Activated B cell treated with CpG ODN at 0.5 μM for 24 hours (primary cell): ENCODE data around the gene MUCL3. TPM values are rescaled to one million over a fixed set of nuclear protein-coding genes. Genes with fewer than 3 reads are reported as not detected.
"Not testable (repeated sequence)": the region's sequence is repeated elsewhere in the genome, so short reads cannot be mapped to it uniquely, and the experiment has no call there.

Source experiments
- ATAC-seq: fragments of 200-7000 bp; cut with Tn5 transposase; one replicate; pipeline ENCODE4 v1.10.0; 2021; ENCODE audit warnings: low read depth, mild to moderate bottlenecking, moderate library complexity
- CTCF ChIA-PET: fragments of 350-600 bp; sonication (Branson Sonifier 250); formaldehyde crosslinking; loops from one replicate; lab custom pipeline; 2021; ENCODE audit warnings: antibody characterized with exemption; lab: Charles Lee
- POLR2A ChIA-PET: fragments of 350-600 bp; sonication (Branson Sonifier 250); formaldehyde crosslinking; loops from one replicate; lab custom pipeline; 2021; ENCODE audit warnings: antibody characterized with exemption; lab: Charles Lee
- DNase-seq: peaks from one replicate; pipeline ENCODE4 v3.0.0; 2022
- H3K27ac Mint-ChIP-seq: one replicate; pipeline ENCODE4 v1.8.0; 2020; ENCODE audit warnings: mixed read lengths
- H3K27me3 Mint-ChIP-seq: one replicate; pipeline ENCODE4 v1.8.0; 2021; ENCODE audit warnings: mixed read lengths
- H3K36me3 Mint-ChIP-seq: one replicate; pipeline ENCODE4 v1.8.0; 2021; ENCODE audit warnings: low read depth, mixed read lengths
- H3K4me1 Mint-ChIP-seq: one replicate; pipeline ENCODE4 v1.8.0; 2021; ENCODE audit warnings: mixed read lengths
- H3K4me3 Mint-ChIP-seq: one replicate; pipeline ENCODE4 v1.8.0; 2020; ENCODE audit warnings: mild to moderate bottlenecking, mixed read lengths
- H3K9me3 Mint-ChIP-seq: one replicate; pipeline ENCODE4 v1.8.0; 2020; ENCODE audit warnings: mixed read lengths
- CTCF ChIP-seq: fragments of 200-600 bp; IDR thresholded peaks from one replicate; pipeline ENCODE4 v1.8.0; 2022; ENCODE audit warnings: antibody characterized with exemption, mild to moderate bottlenecking
- intact Hi-C: fragments of 100-400 bp; cut with micrococcal nuclease; formaldehyde crosslinking; loops from one replicate; pipeline ENCODE4 v1.15.1; 2024
- total RNA-seq: library from RNA; stranded (reverse); gene quantifications from 2 replicates; pipeline ENCODE4 v1.2.3, GENCODE V29; 2022

MUCL3 gene
- total RNA-seq, 1 donor from 2014 or later: not detected

DNA sequence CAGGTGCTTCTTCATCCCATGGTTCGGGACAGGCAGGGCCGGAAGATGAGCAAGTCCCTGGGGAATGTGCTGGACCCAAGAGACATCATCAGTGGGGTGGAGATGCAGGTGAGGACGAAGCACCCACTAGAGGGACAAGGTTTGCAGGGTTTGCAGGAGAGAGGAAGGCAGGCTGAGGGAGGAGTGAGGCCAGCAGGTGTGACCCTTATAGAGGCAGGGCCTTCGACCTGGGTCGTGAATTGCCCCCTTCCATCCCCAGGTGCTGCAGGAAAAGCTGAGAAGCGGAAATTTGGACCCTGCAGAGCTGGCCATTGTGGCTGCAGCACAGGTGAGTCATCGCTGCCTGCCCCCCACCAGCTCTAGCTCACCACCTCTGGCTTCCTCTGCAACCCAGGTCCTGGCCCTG is 18.3 kb upstream of the MUCL3 start:
- H3K27ac Mint-ChIP-seq: peak overlapping the region; percentile 41
- H3K9me3 Mint-ChIP-seq: no peaks in the 10 kb centered on the region
- ATAC-seq (no peak), DNase-seq (no peak)
- intact Hi-C loops: no loop called here
- no peaks in the 10 kb centered on the region for H3K27me3 Mint-ChIP-seq
- peaks cover 86% of the 10 kb centered on the region for H3K36me3 Mint-ChIP-seq
- ChIA-PET CTCF (no interaction called here), POLR2A (no interaction called here)
- TF ChIP-seq CTCF: no peak
- no peak overlapping the region for H3K4me3 Mint-ChIP-seq
- peaks cover 6% of the 10 kb centered on the region for H3K4me1 Mint-ChIP-seq

DNA sequence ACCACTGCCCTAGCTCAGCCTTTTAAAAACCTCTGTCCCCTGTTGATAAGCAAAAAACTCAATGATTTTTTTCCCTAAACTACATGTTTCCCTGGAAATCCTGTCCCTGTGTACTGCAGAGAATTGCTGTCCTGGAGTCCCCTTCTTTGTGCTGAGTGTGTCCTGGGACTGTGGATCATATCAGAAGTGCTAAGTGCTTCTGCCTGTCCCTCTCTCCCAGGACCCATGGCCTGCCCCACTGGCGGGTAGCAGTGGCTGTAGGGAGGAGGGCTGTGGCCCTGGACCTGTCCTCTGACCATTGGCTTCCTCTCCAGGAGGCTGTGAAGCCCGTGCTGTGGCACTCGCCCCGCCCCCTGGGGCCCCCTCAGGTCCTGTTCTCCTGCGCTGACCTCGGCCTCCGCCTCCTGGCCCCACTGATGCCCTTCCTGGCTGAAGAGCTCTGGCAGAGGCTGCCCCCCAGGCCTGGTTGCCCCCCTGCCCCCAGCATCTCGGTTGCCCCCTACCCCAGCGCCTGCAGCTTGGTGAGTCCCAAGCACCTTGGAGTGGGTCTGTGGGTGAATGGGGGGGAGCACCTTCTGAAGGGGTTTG is 16.6 kb upstream of the MUCL3 start:
- H3K27ac Mint-ChIP-seq, intact Hi-C loops, H3K9me3 Mint-ChIP-seq, ATAC-seq, POLR2A ChIA-PET, H3K4me3 Mint-ChIP-seq, DNase-seq, CTCF ChIA-PET, H3K27me3 Mint-ChIP-seq, H3K4me1 Mint-ChIP-seq: not testable (repeated sequence)
- H3K36me3 Mint-ChIP-seq: peaks cover 82% of the 10 kb centered on the region

DNA sequence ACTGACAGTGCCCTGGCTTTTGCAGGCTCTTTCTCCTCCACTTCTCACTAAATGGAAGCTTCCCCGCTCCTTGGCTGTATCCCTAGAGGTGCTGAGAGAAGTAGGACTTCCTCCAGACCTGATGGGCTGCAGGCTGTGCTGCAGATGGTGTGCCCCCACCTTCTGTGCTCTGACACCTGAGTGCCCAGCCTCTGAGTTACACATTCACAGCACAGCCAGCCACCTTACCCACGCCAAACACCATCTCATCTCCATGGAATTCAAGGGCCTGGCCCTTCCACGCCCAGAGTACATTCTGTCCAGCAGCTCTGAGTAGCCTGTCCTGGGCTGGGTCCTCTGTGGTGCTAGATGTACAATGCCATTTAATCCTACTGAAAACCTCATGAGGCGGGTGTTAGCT is 14.1 kb upstream of the MUCL3 start:
- H3K4me3 Mint-ChIP-seq: no peak overlapping the region
- no peak for TF ChIP-seq CTCF
- H3K36me3 Mint-ChIP-seq: peaks cover 59% of the 10 kb centered on the region
- peaks cover 8% of the 10 kb centered on the region for H3K9me3 Mint-ChIP-seq
- no peak for DNase-seq
- ChIA-PET POLR2A (interaction anchor here (0.7 kb wide), 1 partner anchor 319 kb away, joined by 4 read pairs; no protein-coding TSS in a partner anchor), CTCF (no interaction called here)
- H3K27me3 Mint-ChIP-seq: no peaks in the 10 kb centered on the region
- H3K4me1 Mint-ChIP-seq: peaks cover 4% of the 10 kb centered on the region
- H3K27ac Mint-ChIP-seq: no peak overlapping the region
- intact Hi-C loops: no loop called here
- no peak for ATAC-seq

GRCh38 chr6:30927080-30927479 is 13.7 kb upstream of the MUCL3 start:
- DNase-seq, ATAC-seq, intact Hi-C loops, H3K27me3 Mint-ChIP-seq, H3K9me3 Mint-ChIP-seq, CTCF ChIA-PET, H3K4me1 Mint-ChIP-seq, H3K27ac Mint-ChIP-seq, H3K4me3 Mint-ChIP-seq: not testable (repeated sequence)
- peaks cover 54% of the 10 kb centered on the region for H3K36me3 Mint-ChIP-seq
- POLR2A ChIA-PET: interaction anchor here (0.6 to 0.7 kb wide), 3 partner anchors 10 to 990 kb away, joined by 3 to 10 read pairs (median 4); no protein-coding TSS in a partner anchor

- DNase-seq (no peak), ATAC-seq (no peak)
- H3K27me3 Mint-ChIP-seq: peaks cover 3% of the 10 kb centered on the region
- intact Hi-C loops: no loop called here
- H3K4me3 Mint-ChIP-seq: no peak overlapping the region
- TF ChIP-seq CTCF: no peak
- POLR2A ChIA-PET: no interaction called here
- CTCF ChIA-PET: interaction anchor here (1.4 kb wide), 1 partner anchor 151 kb away, joined by 3 read pairs; no protein-coding TSS in a partner anchor
- no peaks in the 10 kb centered on the region for H3K4me1 Mint-ChIP-seq
- H3K27ac Mint-ChIP-seq: no peak overlapping the region
- peaks cover 8% of the 10 kb centered on the region for H3K9me3 Mint-ChIP-seq
- peaks cover 38% of the 10 kb centered on the region for H3K36me3 Mint-ChIP-seq
These were observed 12.1 kb upstream of the MUCL3 start for GRCh38 chr6:30928677-30929076.

- Mint-ChIP-seq H3K9me3 (peaks cover 8% of the 10 kb centered on the region), H3K27me3 (peaks cover 3% of the 10 kb centered on the region), H3K4me3 (no peak overlapping the region), H3K27ac (no peak overlapping the region), H3K36me3 (peaks cover 25% of the 10 kb centered on the region), H3K4me1 (no peaks in the 10 kb centered on the region)
- DNase-seq (no peak), ATAC-seq (no peak)
- intact Hi-C loops: no loop called here
- ChIA-PET POLR2A (no interaction called here), CTCF (interaction anchor here (1.0 kb wide), 1 partner anchor 15 kb away, joined by 3 read pairs; no protein-coding TSS in a partner anchor)
- no peak for TF ChIP-seq CTCF
These were observed 10.3 kb upstream of the MUCL3 start for GRCh38 chr6:30930506-30930905.
